B cell (primary cell): Measurements from ENCODE around the gene MYCBPAP. TPM values are rescaled to one million over a fixed set of nuclear protein-coding genes. Genes with fewer than 3 reads are reported as not detected.
A peak's percentile ranks its signal among the peaks of the same experiment; 100 is the strongest.

Experiments used
- ATAC-seq: fragments of 200-7000 bp; cut with Tn5 transposase; one replicate; pipeline ENCODE4 v1.10.0; 2021; ENCODE audit warnings: low read depth, mild to moderate bottlenecking, moderate number of reproducible peaks, moderate library complexity
- CTCF ChIA-PET: fragments of 350-600 bp; sonication (Branson Sonifier 250); formaldehyde crosslinking; loops from one replicate; lab custom pipeline; 2021; ENCODE audit warnings: antibody characterized with exemption, inconsistent platforms; lab: Charles Lee
- POLR2A ChIA-PET: fragments of 350-600 bp; sonication (Branson Sonifier 250); formaldehyde crosslinking; loops from one replicate; lab custom pipeline; 2021; ENCODE audit warnings: antibody characterized with exemption; lab: Charles Lee
- DNase-seq: peaks from one replicate; pipeline ENCODE4 v3.0.0; 2013
- H2AFZ ChIP-seq: 2 replicates; pipeline ENCODE4 v1.6.1; 2012; ENCODE audit warnings: mild to moderate bottlenecking, low read depth, low read length; ENCODE audit not compliant: insufficient read depth, poor library complexity, severe bottlenecking
- H3K27ac ChIP-seq, 2 donors: 1 replicate in 1 of 2; 2 replicates in 1 of 2; pipeline ENCODE4 v1.5.1; 2012 to 2013; ENCODE audit warnings: low read length in 2 of 2, mild to moderate bottlenecking in 2 of 2, moderate library complexity in 1 of 2
- H3K27me3 ChIP-seq, 4 experiments: fragments of 200-600 bp in 1 of 4; sonication (generic) in 1 of 4; replicated peaks in 1 of 4; 1 replicate in 2 of 4; 2 replicates in 2 of 4; pipeline versions ENCODE4 v1.6.1 to v1.7.0; 2013 to 2016; ENCODE audit warnings: low read length in 3 of 4, mild to moderate bottlenecking in 2 of 4, mixed read lengths in 1 of 4, moderate library complexity in 1 of 4; ENCODE audit not compliant: insufficient read depth in 4 of 4, control insufficient read depth in 3 of 4; ENCODE audit errors: control extremely low read depth in 1 of 4
- H3K36me3 ChIP-seq, 2 experiments: replicated peaks in 1 of 2; 1 replicate in 1 of 2; 2 replicates in 1 of 2; pipeline versions ENCODE4 v1.6.1 to v1.7.1; 2013; ENCODE audit warnings: low read length in 1 of 2; ENCODE audit not compliant: insufficient read depth in 2 of 2, control insufficient read depth in 1 of 2; ENCODE audit errors: control extremely low read depth in 1 of 2, extremely low read depth in 1 of 2
- H3K4me1 ChIP-seq, 2 donors: fragments of 200-600 bp in 1 of 2; sonication (generic) in 1 of 2; 1 replicate in 1 of 2; 2 replicates in 1 of 2; pipeline versions ENCODE4 v1.5.1 to v1.6.1; 2013 to 2017; ENCODE audit warnings: low read length in 2 of 2; ENCODE audit not compliant: control insufficient read depth in 2 of 2, insufficient read depth in 2 of 2
- H3K4me2 ChIP-seq: replicated peaks from 2 replicates; pipeline ENCODE3; 2012; ENCODE audit warnings: mild to moderate bottlenecking, low read depth, low read length; ENCODE audit not compliant: poor library complexity, severe bottlenecking
- H3K4me3 ChIP-seq, 5 experiments: fragments of 200-600 bp in 1 of 5; sonication (generic) in 1 of 5; 1 replicate in 3 of 5; 2 replicates in 2 of 5; pipeline versions ENCODE4 v1.5.1 to v1.7.0; 2011 to 2016; ENCODE audit warnings: low read length in 4 of 5, mild to moderate bottlenecking in 4 of 5, low read depth in 2 of 5, control low read depth in 1 of 5, moderate library complexity in 1 of 5; ENCODE audit not compliant: insufficient read depth in 1 of 5; ENCODE audit errors: control extremely low read depth in 1 of 5, extremely low read depth in 1 of 5
- H3K79me2 ChIP-seq: fragments of 200-600 bp; sonication (generic); one replicate; pipeline ENCODE4 v1.6.0; 2016; ENCODE audit warnings: low read length; ENCODE audit not compliant: control insufficient read depth, insufficient read depth
- H3K9ac ChIP-seq: fragments of 200-600 bp; sonication (generic); 2 replicates; pipeline ENCODE4 v1.6.1; 2017; ENCODE audit warnings: mild to moderate bottlenecking, low read length, moderate library complexity
- H3K9me3 ChIP-seq, 3 donors: one replicate each; pipeline versions ENCODE4 v1.6.1 to v1.7.1; 2013; ENCODE audit warnings: low read length in 2 of 3; ENCODE audit not compliant: control insufficient read depth in 2 of 3, insufficient read depth in 1 of 3; ENCODE audit errors: control extremely low read depth in 1 of 3
- H4K20me1 ChIP-seq: 2 replicates; pipeline ENCODE4 v1.6.0; 2012; ENCODE audit warnings: mild to moderate bottlenecking, low read length; ENCODE audit not compliant: insufficient read depth, control insufficient read depth, poor library complexity, severe bottlenecking
- H3K27ac Mint-ChIP-seq: one replicate; pipeline ENCODE4 v1.8.0; 2021; ENCODE audit warnings: mixed read lengths
- H3K27me3 Mint-ChIP-seq: one replicate; pipeline ENCODE4 v1.8.0; 2021; ENCODE audit warnings: mixed read lengths
- H3K4me1 Mint-ChIP-seq: one replicate; pipeline ENCODE4 v1.8.0; 2021; ENCODE audit warnings: mixed read lengths
- H3K4me3 Mint-ChIP-seq: one replicate; pipeline ENCODE4 v1.8.0; 2021; ENCODE audit warnings: mixed read lengths
- H3K9me3 Mint-ChIP-seq: one replicate; pipeline ENCODE4 v1.8.0; 2022; ENCODE audit warnings: mixed read lengths; ENCODE audit not compliant: insufficient read depth
- CTCF ChIP-seq: fragments of 200-600 bp; IDR thresholded peaks from one replicate; pipeline ENCODE4 v1.8.0; 2022; ENCODE audit warnings: antibody characterized with exemption, mild to moderate bottlenecking
- EZH2 ChIP-seq: IDR thresholded peaks from 2 replicates; pipeline ENCODE4 v1.6.1; 2012; ENCODE audit warnings: borderline replicate concordance, low read depth, mild to moderate bottlenecking, moderate library complexity, low read length; ENCODE audit not compliant: insufficient read depth, poor library complexity, severe bottlenecking
- WGBS: methylation state at CpG from one replicate; pipeline ENCODE4 v1.1.5; 2013; ENCODE audit warnings: missing lambda C conversion rate; ENCODE audit not compliant: insufficient coverage; 5-methylcytosine and 5-hydroxymethylcytosine counted together
- intact Hi-C: fragments of 100-400 bp; cut with micrococcal nuclease; formaldehyde crosslinking; loops from one replicate; pipeline ENCODE4 v1.10.0; 2022
- polyA plus RNA-seq: library from polyadenylated mRNA; depleted of rRNA; stranded (reverse); fragments of >200 nt; gene quantifications from 2 replicates; pipeline ENCODE4 v1.2.3, GENCODE V29; 2012
- total RNA-seq, 2 donors: library from RNA; stranded (reverse); fragments of 120-200 nt in 1 of 2; gene quantifications; 1 replicate in 1 of 2; 2 replicates in 1 of 2; pipeline versions ENCODE4 v1.2.3 to v1.2.4, GENCODE V29; 2013 to 2022

MYCBPAP gene
- total and polyA plus RNA-seq, 2 donors (not counting 1 experiment from before 2014, with no cell fraction given), result 1.9 to 5.1 TPM

GRCh38 chr17:50544516-50544915 lies 36.3 kb downstream of the MYCBPAP start:
- DNase-seq (no peak), ATAC-seq (no peak)
- Histone ChIP-seq H3K4me3 (no peak overlapping the region), H2AFZ (no peak overlapping the region), H3K9me3 (no peaks in the 10 kb centered on the region), H3K79me2 (no peaks in the 10 kb centered on the region), H3K27me3 (peaks cover 0 to 15% (median 5%) of the 10 kb centered on the region in 4 experiments), H3K9ac (no peak overlapping the region), H3K36me3 (no peaks in the 10 kb centered on the region), H3K4me1 (peaks cover 19 to 28% of the 10 kb centered on the region in 2 donors), H3K4me2 (no peak overlapping the region), H4K20me1 (no peaks in the 10 kb centered on the region), H3K27ac (no peak overlapping the region)
- H3K4me1 Mint-ChIP-seq, result peaks cover 21% of the 10 kb centered on the region
- ChIA-PET POLR2A (no interaction called here), CTCF (interaction anchor here (1.0 to 1.2 kb wide), 2 partner anchors 8 to 83 kb away, joined by 3 read pairs; no protein-coding TSS in a partner anchor)
- no peaks in the 10 kb centered on the region for H3K9me3 Mint-ChIP-seq
- intact Hi-C loops, result loop anchor here (5.0 kb wide), 1 partner anchor 163 kb away; the partner anchor contains the start of gene ANKRD40
- H3K27me3 Mint-ChIP-seq, result peaks cover 7% of the 10 kb centered on the region
- H3K4me3 Mint-ChIP-seq, result peak overlapping the region; percentile 9
- WGBS, result 49% methylated on average over 7 of the region's 7 CpGs
- TF ChIP-seq EZH2, result no peak
- no peak for TF ChIP-seq CTCF
- H3K27ac Mint-ChIP-seq, result no peak overlapping the region

- Histone ChIP-seq H3K4me1 (peaks cover 19 to 28% of the 10 kb centered on the region in 2 donors), H4K20me1 (no peaks in the 10 kb centered on the region), H2AFZ (no peak overlapping the region), H3K27ac (no peak overlapping the region), H3K79me2 (no peaks in the 10 kb centered on the region), H3K4me3 (no peak overlapping the region), H3K9me3 (no peaks in the 10 kb centered on the region), H3K9ac (no peak overlapping the region), H3K4me2 (no peak overlapping the region), H3K36me3 (no peaks in the 10 kb centered on the region), H3K27me3 (peaks cover 0 to 15% (median 5%) of the 10 kb centered on the region in 4 experiments)
- CTCF ChIA-PET, result interaction anchor here (1.2 to 4.8 kb wide), 2 partner anchors 66 to 81 kb away, joined by 3 to 45 read pairs; no protein-coding TSS in a partner anchor
- Mint-ChIP-seq H3K27me3 (peaks cover 7% of the 10 kb centered on the region), H3K9me3 (no peaks in the 10 kb centered on the region), H3K4me1 (peaks cover 21% of the 10 kb centered on the region), H3K27ac (no peak overlapping the region), H3K4me3 (peak overlapping the region; percentile 39)
- intact Hi-C loops, result loop anchor here (5.0 kb wide), 1 partner anchor 622 kb away; the partner anchor contains the start of gene NME2
- DNase-seq (no peak), ATAC-seq (no peak)
- TF ChIP-seq EZH2 (no peak), CTCF (no peak)
- WGBS, result 63% methylated on average over 8 of the region's 8 CpGs
- POLR2A ChIA-PET, result no interaction called here
These were observed 37.1 kb downstream of the MYCBPAP start for GRCh38 chr17:50545311-50545710.
